Glomerular endothelial cell (primary cell): ENCODE results near the gene CCAR1. TPM values are rescaled to one million over a fixed set of nuclear protein-coding genes. Genes with fewer than 3 reads are reported as not detected.
"Not testable (repeated sequence)": the region's sequence is repeated elsewhere in the genome, so short reads cannot be mapped to it uniquely, and the experiment has no call there.

Source experiments
- DNase-seq: peaks from one replicate; pipeline ENCODE4 v3.0.0-alpha.2; 2011; ENCODE audit warnings: low read depth, low spot score; ENCODE audit errors: extremely low read depth
- total RNA-seq: library from RNA; depleted of rRNA; stranded (reverse); fragments of >200 nt; gene quantifications from 2 replicates; pipeline ENCODE4 v1.2.3, GENCODE V29; 2015

Gene CCAR1
- total RNA-seq, 1 donor from 2014 or later, result 66.8 TPM

GRCh38 chr10:68759223-68759863, 38.3 kb downstream of the CCAR1 start:
- no peak for DNase-seq

DNA sequence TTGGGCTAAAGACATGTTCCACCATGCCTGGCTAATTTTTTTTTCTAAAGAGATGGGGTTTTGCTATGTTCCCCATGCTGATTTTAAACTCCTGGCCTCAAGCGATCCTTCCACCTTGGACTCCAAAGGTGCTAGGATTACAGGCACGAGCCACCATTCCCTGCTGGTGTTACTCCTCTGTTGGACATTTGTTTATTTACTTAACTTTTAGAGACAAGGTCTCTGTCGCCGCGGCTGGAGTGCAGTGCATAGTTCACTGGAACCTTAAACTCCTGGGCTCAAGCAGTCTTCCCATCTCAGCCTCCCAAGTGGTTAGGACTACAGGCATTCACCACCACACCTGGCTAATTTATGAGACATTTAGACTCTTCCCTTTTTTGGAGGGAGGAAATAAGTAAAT, 38.9 kb downstream of the CCAR1 start:
- DNase-seq, result no peak

- DNase-seq, result not testable (repeated sequence)
Measured at GRCh38 chr10:68767407-68767806, 46.4 kb downstream of the CCAR1 start.

DNA sequence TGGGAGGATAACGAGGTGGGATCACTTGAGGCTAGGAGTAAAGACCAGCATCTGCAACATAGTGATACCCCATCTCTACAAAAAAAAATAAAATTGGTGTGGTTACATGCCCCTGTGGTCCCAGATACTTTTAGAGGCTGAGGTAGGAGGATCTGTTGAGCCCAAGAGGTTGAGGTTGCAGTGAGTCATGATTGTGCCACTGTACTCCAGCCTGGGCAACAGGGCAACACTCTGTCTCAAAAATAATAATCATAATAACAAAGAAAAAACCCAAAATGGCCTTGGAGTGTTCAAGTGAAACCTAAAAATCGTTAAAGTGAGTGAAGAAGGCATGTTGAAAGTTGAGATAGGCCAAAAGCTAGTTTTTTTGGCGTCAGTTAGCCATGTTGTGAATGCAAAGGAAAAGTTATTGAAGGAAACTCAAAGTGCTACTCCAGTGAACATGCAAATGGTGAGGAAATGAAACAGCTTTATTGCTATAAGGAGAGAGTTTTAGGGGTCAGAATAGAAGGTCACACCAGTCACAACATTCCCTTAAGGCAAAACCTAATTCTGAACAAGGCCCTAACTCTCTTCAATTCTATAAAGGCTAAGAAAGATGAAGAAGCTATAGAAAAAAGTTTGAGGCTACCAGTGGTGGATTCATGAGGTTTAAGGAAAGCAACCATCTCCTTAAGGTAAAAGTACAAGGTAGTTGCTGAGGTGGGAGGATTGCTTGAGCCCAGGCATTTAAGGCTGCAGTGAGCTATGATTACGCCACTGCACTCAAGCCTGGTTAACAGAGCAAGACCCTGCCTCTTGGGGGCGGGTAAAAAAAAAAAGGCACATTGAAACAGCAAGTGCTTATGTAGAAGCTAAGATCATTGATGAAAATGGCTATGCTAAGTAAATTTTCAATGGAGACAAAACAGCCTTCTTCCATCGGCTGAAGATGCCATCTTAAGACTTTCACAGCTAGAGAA, 60.9 kb downstream of the CCAR1 start:
- DNase-seq, result no peak

DNA sequence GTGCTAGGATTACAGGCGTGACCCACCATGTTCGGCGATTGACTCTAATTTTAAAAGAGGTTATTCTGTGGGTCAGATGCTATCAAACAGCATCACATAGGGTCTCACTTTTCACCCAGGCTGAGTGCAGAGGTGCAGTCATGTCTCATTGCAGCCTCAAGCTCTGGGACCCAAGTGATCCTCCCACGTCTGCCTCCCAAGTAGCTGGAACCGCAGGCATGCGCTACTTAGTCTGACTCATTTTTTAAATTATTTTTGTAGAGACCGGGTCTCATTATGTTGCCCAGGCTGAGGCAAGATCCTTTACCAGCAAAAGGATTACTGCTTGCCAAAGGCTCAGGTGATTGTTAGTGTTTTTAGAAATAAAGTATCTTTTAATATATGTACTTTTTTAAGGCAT, 63.4 kb downstream of the CCAR1 start:
- no peak for DNase-seq

DNA sequence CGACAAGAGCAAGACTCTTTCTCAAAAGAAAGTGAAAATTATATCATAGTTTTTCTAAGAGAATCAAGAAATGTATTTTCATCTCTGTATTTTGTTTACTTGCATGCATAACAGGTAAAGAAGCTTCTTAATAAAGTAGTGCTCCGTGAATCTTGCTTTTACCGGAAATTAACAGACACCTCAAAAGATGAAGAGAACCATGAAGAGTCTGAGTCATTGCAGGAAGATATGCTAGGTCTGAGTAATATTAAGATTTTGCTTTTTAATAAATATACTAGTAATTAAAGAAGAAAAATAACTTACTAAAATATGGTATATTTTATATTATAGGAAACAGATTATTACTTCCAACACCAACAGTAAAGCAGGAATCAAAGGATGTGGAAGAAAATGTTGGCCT, 66.8 kb downstream of the CCAR1 start:
- no peak for DNase-seq

DNA sequence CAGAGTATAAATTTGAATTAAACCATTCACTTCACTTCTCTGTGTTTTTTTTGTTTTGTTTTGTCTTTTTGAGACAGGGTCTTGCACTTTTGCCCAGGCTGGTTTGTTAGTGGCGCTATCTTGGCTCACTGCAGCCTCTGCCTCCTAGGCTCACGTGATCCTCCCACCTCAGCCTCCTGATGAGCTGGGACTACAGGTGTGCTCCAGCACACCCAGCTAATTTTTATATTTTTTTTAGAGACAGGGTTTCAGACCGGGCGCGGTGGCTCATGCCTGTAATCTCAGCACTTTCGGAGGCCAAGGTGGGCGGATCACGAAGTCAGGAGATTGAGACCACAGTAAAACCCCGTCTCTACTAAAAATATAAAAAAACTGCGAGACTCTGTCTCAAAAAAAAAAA, 69.4 kb downstream of the CCAR1 start:
- DNase-seq, result no peak

DNA sequence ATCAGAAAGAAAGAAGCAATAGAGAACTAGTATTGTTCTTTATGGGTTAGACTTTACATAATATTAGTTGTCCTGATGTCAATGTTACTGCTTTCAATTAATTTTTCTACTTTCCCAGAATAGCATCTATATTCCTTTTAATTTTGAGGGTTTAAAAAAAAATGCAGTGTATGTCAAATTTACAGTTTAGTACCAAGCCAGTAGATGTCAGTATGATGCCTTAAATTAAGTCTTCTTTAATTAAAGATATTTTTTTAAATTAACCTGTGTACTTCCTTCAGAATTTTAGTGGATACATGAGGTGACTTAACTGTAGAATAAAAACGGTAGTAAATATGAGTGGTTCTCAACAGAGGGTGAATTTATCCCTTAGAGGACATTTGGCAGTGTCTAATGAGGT, 71.1 kb downstream of the CCAR1 start:
- DNase-seq, result no peak

- DNase-seq, result no peak
Measured at GRCh38 chr10:68795886-68796532, 75.0 kb downstream of the CCAR1 start.

DNA sequence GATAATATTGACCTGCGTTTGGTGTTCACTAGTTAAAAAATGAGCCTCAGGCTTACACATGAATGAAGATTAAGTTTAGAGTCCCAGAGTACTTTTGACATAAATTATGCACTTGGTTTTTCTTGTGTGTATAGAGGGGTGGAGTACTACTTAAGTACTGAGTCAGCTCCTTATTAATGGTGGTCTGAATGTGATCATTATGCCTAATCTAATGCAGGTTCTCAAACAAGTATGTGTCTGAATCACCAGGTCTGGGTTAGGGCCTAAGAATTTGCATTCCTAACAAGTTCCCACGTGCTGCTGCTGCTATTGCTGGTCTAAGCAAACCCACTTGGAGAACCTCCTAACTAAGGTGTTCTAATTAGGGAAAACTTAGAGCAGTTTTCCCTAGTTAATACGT, 75.6 kb downstream of the CCAR1 start:
- DNase-seq, result no peak

- DNase-seq, result no peak
Measured at GRCh38 chr10:68800211-68800610, 79.2 kb downstream of the CCAR1 start.

- no peak for DNase-seq
Measured at GRCh38 chr10:68804692-68805091, 83.7 kb downstream of the CCAR1 start.

DNA sequence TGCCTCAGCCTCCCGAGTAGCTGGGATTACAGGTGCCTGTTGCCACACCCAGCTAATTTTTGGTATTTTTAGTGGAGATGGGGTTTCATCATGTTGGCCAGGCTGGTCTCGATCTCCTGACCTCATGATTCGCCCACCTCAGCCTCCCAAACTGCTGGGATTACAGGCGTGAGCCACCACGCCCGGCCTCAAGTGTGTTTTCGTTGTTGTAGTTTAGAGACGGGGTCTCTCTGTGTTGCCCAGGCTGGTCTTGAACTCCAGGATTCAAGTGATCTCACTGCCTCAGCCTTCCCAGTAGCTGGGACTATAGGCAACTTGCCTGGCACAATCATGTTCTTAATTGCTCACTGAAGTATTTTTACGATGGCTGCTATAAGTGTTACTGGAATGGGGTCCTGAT, 89.8 kb downstream of the CCAR1 start:
- not testable (repeated sequence) for DNase-seq

- DNase-seq, result no peak
Measured at GRCh38 chr10:68811314-68812009, 90.4 kb downstream of the CCAR1 start.

- DNase-seq, result no peak
Measured at GRCh38 chr10:68812420-68812819, 91.4 kb downstream of the CCAR1 start.

- no peak for DNase-seq
Measured at GRCh38 chr10:68813559-68813958, 92.5 kb downstream of the CCAR1 start.

- no peak for DNase-seq
Measured at GRCh38 chr10:68816796-68817412, 95.9 kb downstream of the CCAR1 start.

GRCh38 chr10:68820359-68820758, 99.3 kb downstream of the CCAR1 start:
- not testable (repeated sequence) for DNase-seq

GRCh38 chr10:68822626-68823025, 101.6 kb downstream of the CCAR1 start:
- not testable (repeated sequence) for DNase-seq

- no peak for DNase-seq
Measured at GRCh38 chr10:68826764-68827591, 105.9 kb downstream of the CCAR1 start, which contains the start of gene STOX1. Gene STOX1 (plus strand): TSS chr10:68827531. CDS start chr10:68827624, 93 bp downstream.
